Activated CD4-positive, alpha-beta T cell treated with anti-CD3 and anti-CD28 coated beads, Interleukin-2, amount 10 ng/mL, durations not matched to agents 24 days and 14 days (primary cell): ENCODE results near the gene GORASP1. TPM values are rescaled to one million over a fixed set of nuclear protein-coding genes. Genes with fewer than 3 reads are reported as not detected.
A peak's percentile ranks its signal among the peaks of the same experiment; 100 is the strongest.

Source experiments
- DNase-seq: peaks from one replicate; pipeline ENCODE4 v3.0.0; 2022
- H3K27ac Mint-ChIP-seq: one replicate; pipeline ENCODE4 v1.8.0; 2022; ENCODE audit warnings: mild to moderate bottlenecking, mixed read lengths
- H3K27me3 Mint-ChIP-seq: one replicate; pipeline ENCODE4 v1.8.0; 2022; ENCODE audit warnings: mixed read lengths
- H3K36me3 Mint-ChIP-seq: one replicate; pipeline ENCODE4 v1.8.0; 2022; ENCODE audit warnings: low read depth, mild to moderate bottlenecking, mixed read lengths
- H3K4me1 Mint-ChIP-seq: one replicate; pipeline ENCODE4 v1.8.0; 2021; ENCODE audit warnings: mixed read lengths
- H3K4me3 Mint-ChIP-seq: one replicate; pipeline ENCODE4 v1.8.0; 2022; ENCODE audit warnings: mild to moderate bottlenecking, moderate library complexity, mixed read lengths
- H3K9me3 Mint-ChIP-seq: one replicate; pipeline ENCODE4 v1.8.0; 2021; ENCODE audit warnings: mixed read lengths
- intact Hi-C: fragments of 100-400 bp; cut with micrococcal nuclease; formaldehyde crosslinking; loops from one replicate; pipeline ENCODE4 v1.15.1; 2023
- total RNA-seq: library from RNA; stranded (reverse); gene quantifications from 2 replicates; pipeline ENCODE4 v1.2.3, GENCODE V29; 2022

The GORASP1 gene
- total RNA-seq, 1 donor from 2014 or later, result 32.1 TPM

DNA sequence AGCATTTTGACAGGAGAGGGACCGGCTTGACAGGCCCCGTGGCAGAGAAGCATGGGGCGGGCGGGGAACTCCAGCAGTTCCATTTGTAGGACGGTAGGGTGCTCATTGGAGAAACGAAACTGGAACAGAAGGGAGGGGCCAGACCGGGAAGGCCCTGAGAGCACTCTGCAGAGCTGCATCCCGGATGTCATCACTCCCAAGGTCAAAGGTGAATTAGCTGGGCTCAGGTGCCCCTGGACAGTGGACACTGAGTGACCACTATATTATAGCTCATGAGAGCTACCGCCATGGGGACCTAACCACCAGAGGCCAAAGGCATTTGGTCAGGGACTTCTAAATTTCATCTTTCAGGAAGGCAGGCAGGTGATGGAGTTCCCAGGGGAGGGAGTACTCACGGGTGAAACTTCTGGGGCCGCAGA, 38.7 kb upstream of the GORASP1 start:
- peaks cover 71% of the 10 kb centered on the region for H3K4me1 Mint-ChIP-seq

DNA sequence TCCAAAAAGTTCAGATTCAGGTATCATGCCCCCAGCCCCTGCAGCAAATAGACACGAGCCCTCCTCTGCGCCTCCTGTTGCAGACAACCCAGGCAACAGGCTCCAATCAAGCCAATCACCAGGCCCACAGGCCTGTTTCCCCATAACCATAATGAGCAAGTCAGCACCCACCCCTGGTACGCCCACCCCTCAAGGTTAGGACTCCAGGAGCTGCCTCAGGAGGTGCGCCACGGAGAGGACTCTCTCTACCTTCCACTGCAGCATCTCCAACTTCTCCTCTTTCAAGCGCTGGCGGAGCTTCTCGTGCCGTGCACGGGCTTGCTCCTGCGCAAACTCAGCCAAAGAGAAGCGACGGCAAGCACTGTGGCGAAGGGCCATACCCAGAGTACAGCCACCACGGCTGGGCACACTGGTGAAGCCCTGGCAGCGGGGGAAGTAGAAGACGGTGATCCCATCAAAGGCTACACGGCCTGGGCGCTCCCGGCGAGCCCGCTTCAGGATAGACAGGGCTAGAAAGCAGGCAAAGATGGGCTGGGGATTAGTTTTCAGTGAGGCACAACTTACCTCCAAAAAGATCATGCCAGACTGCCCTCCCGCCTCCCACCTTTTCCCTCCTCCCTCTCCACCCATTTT, 37.4 kb upstream of the GORASP1 start:
- Mint-ChIP-seq H3K27ac (peak overlapping the region; percentile 62), H3K9me3 (no peaks in the 10 kb centered on the region), H3K4me1 (peaks cover 63% of the 10 kb centered on the region), H3K4me3 (no peak overlapping the region), H3K36me3 (peaks cover 83% of the 10 kb centered on the region), H3K27me3 (no peaks in the 10 kb centered on the region)
- intact Hi-C loops, result no loop called here
- no peak for DNase-seq

More for the DNA sequence above, 38.7 kb upstream of the GORASP1 start:
- intact Hi-C loops, result no loop called here
- Mint-ChIP-seq H3K27ac (peak overlapping the region; percentile 100), H3K36me3 (peaks cover 85% of the 10 kb centered on the region), H3K27me3 (no peaks in the 10 kb centered on the region), H3K9me3 (no peaks in the 10 kb centered on the region), H3K4me3 (peak overlapping the region; percentile 96)
- DNase-seq, result peak; percentile 58

DNA sequence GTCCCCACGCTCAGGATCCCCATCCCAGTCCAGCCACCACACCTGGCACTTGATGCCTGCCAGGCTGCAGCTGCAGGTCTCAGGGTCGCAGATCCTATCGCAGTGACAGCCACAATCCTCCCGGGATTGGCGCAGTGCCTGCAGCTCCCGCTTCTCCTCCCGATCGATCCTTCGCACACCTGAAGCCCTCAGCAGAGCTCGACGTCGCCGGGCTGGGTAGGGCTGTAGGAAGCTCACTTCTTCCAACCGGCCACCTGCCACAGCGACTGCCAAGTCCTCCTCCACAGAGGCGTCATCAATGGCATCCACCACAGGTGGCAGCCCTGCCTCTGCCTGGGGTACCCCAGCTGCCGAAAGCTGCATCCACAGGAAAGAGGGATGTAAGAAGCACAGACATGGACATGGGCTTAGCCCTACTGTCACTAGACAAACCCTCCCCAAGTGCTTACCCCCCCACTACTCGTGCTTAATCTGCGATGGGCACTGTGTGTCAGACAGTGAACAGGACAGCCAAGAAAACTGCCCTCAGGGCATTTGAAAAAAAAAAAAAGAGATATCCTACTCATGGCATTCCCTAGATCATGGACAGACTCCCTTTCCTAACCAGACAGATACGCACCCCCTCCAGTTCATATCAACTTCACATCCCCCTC, 36.8 kb upstream of the GORASP1 start:
- Mint-ChIP-seq H3K27ac (peak overlapping the region; percentile 62), H3K36me3 (peaks cover 77% of the 10 kb centered on the region), H3K9me3 (no peaks in the 10 kb centered on the region), H3K4me1 (peaks cover 58% of the 10 kb centered on the region), H3K4me3 (no peak overlapping the region), H3K27me3 (no peaks in the 10 kb centered on the region)
- intact Hi-C loops, result no loop called here
- no peak for DNase-seq

DNA sequence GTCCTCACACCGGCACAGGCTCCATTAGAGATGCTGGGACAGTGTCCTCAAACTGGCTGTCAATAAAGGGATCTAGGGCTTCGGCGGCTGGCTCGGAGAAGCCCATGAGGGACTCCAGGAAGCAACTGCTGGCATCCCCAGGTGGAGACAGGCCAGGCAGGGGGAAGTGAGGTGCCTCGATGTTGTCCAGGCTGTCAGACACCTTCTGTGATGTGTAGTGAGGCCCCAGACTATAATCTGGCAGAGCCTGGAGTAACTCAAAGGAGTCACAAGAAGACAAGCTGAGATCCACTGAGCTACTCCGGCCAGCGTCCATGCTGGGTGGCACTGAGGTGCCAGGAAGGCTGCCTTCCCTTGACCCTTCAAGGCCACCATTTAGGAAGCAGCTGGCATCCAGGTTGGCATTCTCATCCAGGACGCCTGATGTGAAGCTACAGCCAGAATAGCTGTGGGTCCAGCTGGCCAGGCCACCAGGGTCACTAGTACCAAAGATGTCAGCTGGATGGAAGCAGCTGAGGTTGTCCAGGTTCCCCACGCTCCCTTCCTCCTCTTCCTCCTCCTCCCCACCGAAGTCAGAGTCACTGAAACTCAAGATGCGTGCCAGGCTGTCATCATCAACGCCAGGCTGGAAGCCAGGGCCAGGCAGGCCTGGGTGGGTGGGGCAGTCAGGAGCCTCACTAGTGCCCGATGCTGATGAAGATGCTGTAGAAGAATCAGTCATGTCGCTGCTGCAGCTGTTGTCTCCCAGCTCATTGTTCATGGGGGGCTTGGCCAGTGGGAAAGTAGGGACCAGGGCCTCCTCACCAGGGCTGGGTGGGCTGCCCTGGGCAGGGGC, 35.8 kb upstream of the GORASP1 start:
- Mint-ChIP-seq H3K4me3 (no peak overlapping the region), H3K27me3 (no peaks in the 10 kb centered on the region), H3K9me3 (no peaks in the 10 kb centered on the region), H3K4me1 (peaks cover 55% of the 10 kb centered on the region), H3K36me3 (peaks cover 72% of the 10 kb centered on the region), H3K27ac (no peak overlapping the region)
- intact Hi-C loops, result no loop called here
- DNase-seq, result no peak

DNA sequence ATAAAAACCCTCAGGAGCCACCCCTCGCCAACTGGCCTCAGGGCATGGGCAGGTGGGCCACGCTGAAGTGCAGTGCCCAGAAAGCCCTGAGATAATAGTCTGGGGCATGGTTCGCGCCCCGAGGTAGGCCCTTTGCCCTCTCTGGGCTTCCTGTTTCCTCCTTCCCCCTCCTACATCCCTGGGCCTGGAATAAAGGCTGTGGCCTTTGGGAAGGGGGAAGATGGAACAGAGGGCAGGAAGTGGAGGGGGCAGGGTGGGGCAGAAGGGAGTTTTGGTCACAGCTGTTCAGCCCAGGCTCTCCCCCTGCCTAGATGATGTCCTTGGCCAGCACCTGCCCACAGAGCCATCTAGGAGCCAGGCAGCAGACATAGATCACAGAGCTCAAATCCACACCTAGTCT, 34.6 kb upstream of the GORASP1 start:
- H3K9me3 Mint-ChIP-seq, result no peaks in the 10 kb centered on the region
- H3K4me3 Mint-ChIP-seq, result no peak overlapping the region
- H3K27ac Mint-ChIP-seq, result no peak overlapping the region
- intact Hi-C loops, result no loop called here
- no peak for DNase-seq
- no peaks in the 10 kb centered on the region for H3K27me3 Mint-ChIP-seq
- peaks cover 69% of the 10 kb centered on the region for H3K36me3 Mint-ChIP-seq
- peaks cover 44% of the 10 kb centered on the region for H3K4me1 Mint-ChIP-seq

DNA sequence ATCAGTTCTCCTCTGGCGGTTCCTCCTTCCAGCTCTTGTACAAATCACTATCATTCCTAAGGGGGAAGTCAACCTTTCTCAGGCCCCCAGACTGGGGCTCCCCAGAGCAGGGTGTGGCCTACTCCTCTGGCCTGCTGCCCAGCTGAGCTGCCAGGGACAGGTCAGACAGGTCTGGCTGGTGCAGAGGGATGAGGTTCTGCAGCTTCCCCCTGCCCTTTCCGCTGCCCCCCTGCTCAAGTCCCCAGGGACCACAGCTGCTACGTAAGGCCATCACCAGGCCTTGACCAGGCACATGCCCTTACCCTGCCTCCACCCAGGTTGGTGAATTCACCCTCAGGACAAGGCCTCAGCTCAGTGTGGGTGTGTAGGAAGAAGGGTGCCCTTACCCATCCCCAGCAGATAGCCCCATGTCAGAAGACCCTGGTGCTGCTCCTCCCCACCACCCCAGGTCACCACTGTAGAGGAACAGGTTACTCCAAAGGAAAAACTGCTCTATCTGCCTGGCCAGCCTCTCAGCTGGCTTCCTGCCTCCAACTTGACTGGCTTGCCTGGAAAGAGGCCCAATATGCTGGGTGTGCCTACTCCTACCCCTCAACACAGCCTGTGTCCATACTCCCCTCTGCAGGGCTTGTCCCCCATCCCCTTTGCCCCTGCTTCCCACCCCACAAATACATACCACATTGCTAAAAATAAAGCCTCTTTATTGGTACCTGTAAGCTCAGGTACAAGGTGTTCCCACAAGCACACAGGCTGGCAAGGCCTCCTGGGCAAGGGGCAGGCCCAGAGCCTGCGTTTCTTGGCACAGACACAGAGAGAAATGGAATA, 34.0 kb upstream of the GORASP1 start:
- intact Hi-C loops, result no loop called here
- Mint-ChIP-seq H3K9me3 (no peaks in the 10 kb centered on the region), H3K27me3 (no peaks in the 10 kb centered on the region), H3K4me3 (no peak overlapping the region), H3K27ac (peak overlapping the region; percentile 12), H3K4me1 (peaks cover 38% of the 10 kb centered on the region), H3K36me3 (peaks cover 67% of the 10 kb centered on the region)
- no peak for DNase-seq

DNA sequence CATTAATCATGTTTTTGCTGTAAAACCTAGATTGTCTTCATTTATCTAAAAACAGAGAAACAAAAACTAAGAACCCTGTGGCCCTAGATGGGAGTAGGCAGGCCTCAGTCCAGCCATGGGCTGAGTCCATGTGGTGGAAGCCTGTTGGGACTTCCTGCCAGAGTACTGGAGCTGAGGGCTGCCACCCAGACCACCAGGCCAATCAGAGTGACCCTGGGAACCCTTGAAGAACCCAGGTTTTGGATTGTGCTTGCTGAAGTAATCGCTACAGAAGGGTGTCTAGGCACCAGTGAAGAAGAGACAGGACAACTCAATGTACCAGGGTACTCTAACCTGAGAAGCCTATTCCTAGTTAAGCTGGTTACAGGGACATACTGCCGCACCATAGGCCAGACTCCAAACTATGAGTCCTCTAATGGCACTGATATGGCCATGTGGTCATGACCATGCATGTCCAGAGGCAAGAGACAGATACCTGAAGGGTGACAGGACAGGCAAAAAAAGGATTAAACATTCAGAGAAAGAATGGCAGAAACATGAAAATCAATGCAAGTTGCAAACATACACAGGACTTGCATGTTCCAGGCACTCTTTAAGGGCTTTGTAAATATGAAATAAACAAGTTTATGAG, 33.0 kb upstream of the GORASP1 start:
- Mint-ChIP-seq H3K27me3 (no peaks in the 10 kb centered on the region), H3K4me3 (no peak overlapping the region), H3K36me3 (peaks cover 59% of the 10 kb centered on the region), H3K27ac (no peak overlapping the region), H3K9me3 (no peaks in the 10 kb centered on the region), H3K4me1 (peaks cover 30% of the 10 kb centered on the region)
- no peak for DNase-seq
- intact Hi-C loops, result no loop called here

DNA sequence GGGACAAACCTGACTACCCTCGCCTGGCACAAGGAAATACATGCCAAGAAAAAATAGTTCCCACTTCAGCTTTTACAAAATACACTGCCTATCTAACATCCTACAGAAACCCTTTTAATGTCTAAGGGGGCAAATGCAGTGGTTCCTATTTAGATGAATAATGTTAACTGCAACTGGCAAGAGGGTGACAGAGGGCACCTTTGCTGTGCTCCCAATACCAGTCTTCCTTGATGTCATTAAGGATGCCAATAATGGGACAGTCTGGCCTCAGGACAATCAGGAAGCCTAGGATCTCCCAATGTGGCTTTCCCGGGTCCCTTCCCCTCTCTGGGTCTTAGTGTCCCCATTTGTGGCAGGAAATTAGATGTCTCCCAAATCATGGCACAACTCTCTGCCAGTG, 32.0 kb upstream of the GORASP1 start:
- Mint-ChIP-seq H3K4me1 (peaks cover 27% of the 10 kb centered on the region), H3K9me3 (no peaks in the 10 kb centered on the region), H3K27me3 (no peaks in the 10 kb centered on the region), H3K4me3 (no peak overlapping the region), H3K36me3 (peaks cover 52% of the 10 kb centered on the region), H3K27ac (peak overlapping the region; percentile 34)
- intact Hi-C loops, result no loop called here
- no peak for DNase-seq

DNA sequence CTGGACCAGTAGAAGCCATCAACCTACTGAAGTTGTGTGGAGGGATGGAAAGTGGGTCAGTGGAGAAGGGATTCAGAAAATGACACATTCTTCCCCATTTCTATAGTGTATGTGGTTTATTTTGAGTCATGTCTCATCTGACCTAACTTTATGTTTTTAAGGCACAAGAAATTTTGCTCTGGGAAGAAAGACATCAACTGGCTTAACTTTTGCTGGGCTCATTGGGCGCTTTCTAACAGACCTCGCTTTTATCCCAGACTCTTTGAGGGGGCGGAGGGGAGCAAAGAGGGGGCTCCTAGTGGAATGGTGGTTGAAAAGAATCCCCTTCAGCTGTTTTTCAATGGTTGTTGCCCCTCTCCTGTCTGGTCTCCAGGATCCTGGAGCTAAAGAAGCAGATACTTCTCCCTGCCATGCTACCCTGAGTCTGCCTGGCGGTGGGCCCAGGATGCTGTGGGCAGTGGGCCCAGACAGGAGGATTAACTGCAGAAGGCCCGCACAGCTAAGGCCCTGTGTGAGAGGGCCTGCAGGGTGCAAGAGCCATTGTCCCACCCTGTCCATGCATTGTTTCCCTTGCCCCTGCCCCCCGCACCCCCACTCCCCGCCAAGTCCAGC, 31.5 kb upstream of the GORASP1 start:
- Mint-ChIP-seq H3K36me3 (peaks cover 47% of the 10 kb centered on the region), H3K27ac (peak overlapping the region; percentile 60)
- intact Hi-C loops, result no loop called here

DNA sequence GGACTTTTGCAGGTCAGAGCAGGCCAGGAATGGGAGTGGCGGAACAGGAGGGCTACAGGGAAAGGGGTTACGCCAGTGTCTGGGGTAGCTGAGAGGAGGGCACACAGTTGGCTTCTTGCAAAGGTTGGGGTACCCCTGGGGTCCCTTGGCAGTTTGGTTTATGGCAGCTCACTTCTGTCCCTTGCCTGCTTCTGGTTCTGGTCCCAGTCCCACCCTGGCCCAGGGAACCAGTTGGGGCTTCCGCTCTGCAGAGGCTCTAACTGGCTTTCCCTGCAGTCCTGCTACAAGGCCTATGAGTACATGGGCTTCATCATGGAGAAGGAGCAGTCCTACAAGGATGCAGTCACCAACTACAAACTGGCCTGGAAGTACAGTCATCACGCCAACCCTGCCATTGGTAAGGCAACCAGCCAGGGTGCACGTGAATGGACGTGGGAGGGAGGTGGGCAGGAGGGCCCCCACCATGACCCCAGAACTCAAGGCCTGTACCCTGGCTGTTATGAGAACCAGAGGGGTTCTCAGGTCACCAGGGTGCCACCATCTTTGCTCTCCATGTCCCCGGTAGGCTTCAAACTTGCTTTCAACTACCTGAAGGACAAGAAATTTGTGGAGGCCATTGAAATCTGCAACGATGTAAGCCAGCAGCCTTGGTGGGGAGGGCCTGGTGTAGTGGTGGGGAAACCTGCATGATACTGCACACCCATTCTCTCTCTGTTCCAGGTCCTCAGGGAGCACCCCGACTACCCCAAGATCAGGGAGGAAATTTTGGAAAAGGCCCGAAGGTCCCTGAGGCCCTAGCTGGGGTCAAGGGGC, 30.8 kb upstream of the GORASP1 start:
- Mint-ChIP-seq H3K36me3 (peaks cover 39% of the 10 kb centered on the region), H3K4me3 (no peak overlapping the region)
- no peak for DNase-seq

More for the DNA sequence above, 31.5 kb upstream of the GORASP1 start:
- H3K4me1 Mint-ChIP-seq, result peaks cover 26% of the 10 kb centered on the region
- H3K9me3 Mint-ChIP-seq, result no peaks in the 10 kb centered on the region
- DNase-seq, result no peak
- H3K4me3 Mint-ChIP-seq, result no peak overlapping the region
- H3K27me3 Mint-ChIP-seq, result no peaks in the 10 kb centered on the region

DNA sequence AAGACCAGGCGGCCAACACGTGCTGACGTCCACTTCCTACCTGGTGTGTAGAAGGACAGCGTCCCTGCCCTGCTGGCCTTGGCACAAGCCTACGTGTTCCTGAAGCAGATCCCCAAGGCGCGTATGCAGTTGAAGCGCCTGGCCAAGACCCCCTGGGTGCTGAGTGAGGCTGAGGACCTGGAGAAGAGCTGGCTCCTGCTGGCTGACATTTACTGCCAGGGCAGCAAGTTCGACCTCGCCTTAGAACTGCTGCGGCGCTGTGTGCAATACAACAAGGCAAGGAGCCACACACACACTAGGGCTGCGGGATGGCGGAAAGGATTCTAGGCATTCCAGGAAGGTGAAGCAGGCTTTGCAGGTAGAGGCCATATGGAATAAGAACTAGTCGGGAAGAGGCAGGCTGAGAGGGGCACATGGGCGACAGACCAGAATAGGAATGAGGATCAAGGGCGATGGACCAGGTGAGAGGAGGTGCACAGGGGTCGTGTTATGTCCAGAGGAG, 30.1 kb upstream of the GORASP1 start:
- DNase-seq, result no peak
- Mint-ChIP-seq H3K27ac (no peak overlapping the region), H3K9me3 (no peaks in the 10 kb centered on the region), H3K4me1 (peaks cover 20% of the 10 kb centered on the region), H3K27me3 (no peaks in the 10 kb centered on the region), H3K4me3 (no peak overlapping the region), H3K36me3 (peaks cover 33% of the 10 kb centered on the region)
- intact Hi-C loops, result no loop called here

More for the DNA sequence above, 30.8 kb upstream of the GORASP1 start:
- Mint-ChIP-seq H3K27ac (peak overlapping the region; percentile 60), H3K4me1 (peaks cover 26% of the 10 kb centered on the region), H3K9me3 (no peaks in the 10 kb centered on the region), H3K27me3 (no peaks in the 10 kb centered on the region)
- intact Hi-C loops, result no loop called here
